SK-N-SH (cell line): ENCODE measurements around the gene C1QTNF9B. TPM values are rescaled to one million over a fixed set of nuclear protein-coding genes. Genes with fewer than 3 reads are reported as not detected.
"Not testable (repeated sequence)": the region's sequence is repeated elsewhere in the genome, so short reads cannot be mapped to it uniquely, and the experiment has no call there.

Experiments used
- CTCF ChIA-PET: fragments of 300-600, 350-600 bp; formaldehyde crosslinking; extraction: SDS; loops from one replicate; lab custom pipeline; 2021; lab: Yijun Ruan, JAX
- POLR2A ChIA-PET: fragments of 350-600 bp; sonication (Branson Sonifier 250); formaldehyde crosslinking; extraction: SDS; loops from one replicate; lab custom pipeline; 2020; ENCODE audit warnings: antibody characterized with exemption, inconsistent platforms; lab: Yijun Ruan, JAX
- DNase-seq: peaks from one replicate; pipeline ENCODE4 v3.0.0; 2012
- H2AFZ ChIP-seq: fragments of 200-600 bp; sonication (generic); 2 replicates; pipeline ENCODE4 v1.8.1; 2016; ENCODE audit warnings: antibody characterized with exemption, mild to moderate bottlenecking, low read depth
- H3F3A ChIP-seq: fragments of 200-600 bp; sonication (generic); replicated peaks from 2 replicates; pipeline ENCODE3; 2016; ENCODE audit warnings: antibody characterized with exemption, mild to moderate bottlenecking; ENCODE audit not compliant: insufficient read depth
- H3K27ac ChIP-seq, 2 experiments: fragments of 200-500 bp in 1 of 2; fragments of 200-600 bp in 1 of 2; sonication (Bioruptor generic) in 1 of 2; sonication (generic), shearing (Covaris generic) in 1 of 2; 2 replicates each; pipeline versions ENCODE4 v1.5.1 to v1.6.1; 2014 to 2016; ENCODE audit warnings: low read depth in 2 of 2, inconsistent platforms in 1 of 2, low read length in 1 of 2, mild to moderate bottlenecking in 1 of 2, mixed read lengths in 1 of 2
- H3K27me3 ChIP-seq: fragments of 200-600 bp; sonication (generic), shearing (Covaris generic); 2 replicates; pipeline ENCODE4 v1.6.1; 2016; ENCODE audit warnings: mixed run types; ENCODE audit not compliant: insufficient read depth
- H3K36me3 ChIP-seq, 2 experiments: fragments of 200-500 bp in 1 of 2; fragments of 200-600 bp in 1 of 2; sonication (Bioruptor generic) in 1 of 2; sonication (generic) in 1 of 2; replicated peaks in 1 of 2; 2 replicates each; pipeline versions ENCODE3 to v1.5.1; 2014 to 2016; ENCODE audit warnings: low read length in 1 of 2, mild to moderate bottlenecking in 1 of 2; ENCODE audit not compliant: insufficient read depth in 2 of 2, control insufficient read depth in 1 of 2
- H3K4me1 ChIP-seq, 2 experiments: fragments of 200-500 bp in 1 of 2; fragments of 200-600 bp in 1 of 2; sonication (Bioruptor generic) in 1 of 2; sonication (generic), shearing (Covaris generic) in 1 of 2; 2 replicates each; pipeline versions ENCODE4 v1.5.1 to v1.6.1; 2014 to 2016; ENCODE audit warnings: low read depth in 1 of 2, low read length in 1 of 2, mixed run types in 1 of 2; ENCODE audit not compliant: insufficient read depth in 2 of 2, control insufficient read depth in 1 of 2
- H3K4me2 ChIP-seq: fragments of 200-600 bp; sonication (generic), shearing (Covaris generic); 2 replicates; pipeline ENCODE4 v1.6.1; 2017; ENCODE audit warnings: mixed run types
- H3K4me3 ChIP-seq, 2 experiments: fragments of 200-500 bp in 1 of 2; fragments of 200-600 bp in 1 of 2; sonication (Bioruptor generic) in 1 of 2; sonication (generic), shearing (Covaris generic) in 1 of 2; 2 replicates each; pipeline versions ENCODE4 v1.5.1 to v1.8.1; 2014 to 2016; ENCODE audit warnings: low read depth in 2 of 2, inconsistent platforms in 1 of 2, low read length in 1 of 2, mild to moderate bottlenecking in 1 of 2, mixed read lengths in 1 of 2, moderate library complexity in 1 of 2
- H3K79me2 ChIP-seq: fragments of 200-600 bp; sonication (generic); 2 replicates; pipeline ENCODE4 v1.8.1; 2017; ENCODE audit warnings: mild to moderate bottlenecking; ENCODE audit not compliant: insufficient read depth
- H3K9ac ChIP-seq: fragments of 200-600 bp; sonication (generic); 2 replicates; pipeline ENCODE4 v1.6.1; 2017; ENCODE audit warnings: mixed run types
- H3K9me2 ChIP-seq: fragments of 200-600 bp; sonication (generic); 2 replicates; pipeline ENCODE4 v1.6.1; 2017; ENCODE audit warnings: mixed run types
- H3K9me3 ChIP-seq: fragments of 200-600 bp; sonication (generic); 2 replicates; pipeline ENCODE4 v1.6.1; 2017; ENCODE audit warnings: mixed run types, mild to moderate bottlenecking, moderate library complexity
- H4K20me1 ChIP-seq: fragments of 200-600 bp; sonication (generic); 2 replicates; pipeline ENCODE4 v1.6.1; 2017; ENCODE audit warnings: mild to moderate bottlenecking, mixed run types; ENCODE audit not compliant: insufficient read depth
- CHD2 ChIP-seq: fragments of 150-350 bp; IDR thresholded peaks from 2 replicates; pipeline ENCODE4 v1.6.1; 2018; ENCODE audit warnings: low read length; ENCODE audit not compliant: partially characterized antibody
- ELF1 ChIP-seq: IDR thresholded peaks from 2 replicates; pipeline ENCODE4 v1.4.0; 2012
- FOSL2 ChIP-seq: IDR thresholded peaks from 2 replicates; pipeline ENCODE4 v1.4.0; 2012; ENCODE audit warnings: low read depth, mild to moderate bottlenecking, moderate library complexity, borderline replicate concordance
- MXI1 ChIP-seq: IDR thresholded peaks from 2 replicates; pipeline ENCODE4 v1.6.1; 2012; ENCODE audit warnings: mild to moderate bottlenecking, low read depth, low read length, improper control_type of control experiment
- RXRA ChIP-seq: IDR thresholded peaks from 2 replicates; pipeline ENCODE4 v1.4.0; 2012; ENCODE audit warnings: low read depth, mild to moderate bottlenecking, borderline replicate concordance
- SIN3A ChIP-seq: IDR thresholded peaks from 2 replicates; pipeline ENCODE4 v1.6.1; 2012; ENCODE audit warnings: low read depth, mild to moderate bottlenecking, low read length, moderate library complexity, borderline replicate concordance
- TEAD4 ChIP-seq: IDR thresholded peaks from 2 replicates; pipeline ENCODE4 v1.4.0; 2012; ENCODE audit warnings: mild to moderate bottlenecking, borderline replicate concordance; ENCODE audit not compliant: insufficient read depth
- WGBS: methylation state at CpG from one replicate; pipeline ENCODE4 v1.1.6; 2017; ENCODE audit warnings: low lambda C conversion rate; 5-methylcytosine and 5-hydroxymethylcytosine counted together
- polyA plus RNA-seq, 3 experiments: library from polyadenylated mRNA; depleted of rRNA; stranded (reverse); fragments of >200 nt; gene quantifications; 2 replicates each; pipeline ENCODE4 v1.2.3, GENCODE V29; 2012
- TF ChIP-seq, protein P1 (sequence below): IDR thresholded peaks from 2 replicates; pipeline ENCODE4 v1.4.0; 2012; ENCODE audit warnings: low read depth, borderline replicate concordance
- TF ChIP-seq, protein P2 (sequence below): IDR thresholded peaks from 2 replicates; pipeline ENCODE4 v1.4.0; 2012; ENCODE audit warnings: low read depth, borderline replicate concordance

The C1QTNF9B gene
- polyA plus RNA-seq, 1 of the 3 experiments (the other 2 are of a cell fraction) = not detected

DNA sequence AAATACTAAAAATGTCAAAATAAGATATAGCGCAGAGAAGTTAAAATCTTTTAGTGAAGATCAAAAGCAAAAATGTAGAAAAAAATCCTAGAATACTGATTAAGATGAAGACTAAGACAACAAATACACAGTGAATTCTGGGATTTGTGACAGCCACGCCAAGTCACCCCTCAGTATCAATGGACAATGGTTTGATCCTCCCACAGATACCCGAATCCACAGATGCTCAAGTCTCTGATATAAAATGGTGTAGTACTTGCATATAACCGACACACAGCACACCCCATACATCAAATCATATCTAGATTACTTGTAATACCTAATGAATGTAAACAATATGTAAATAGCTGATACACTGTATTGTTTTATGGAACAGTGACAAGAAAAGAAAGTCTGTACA is 14.0 kb downstream of the C1QTNF9B start:
- H3K9me2 ChIP-seq = no peaks in the 10 kb centered on the region
- no peaks in the 10 kb centered on the region for H3K9me3 ChIP-seq
- WGBS = 97% methylated on average over 4 of the region's 4 CpGs
- peaks cover 14 to 19% of the 10 kb centered on the region in 2 experiments for H3K36me3 ChIP-seq
- H3K79me2 ChIP-seq = peaks cover 21% of the 10 kb centered on the region
- H4K20me1 ChIP-seq = no peaks in the 10 kb centered on the region
- H3K27ac ChIP-seq = no peak overlapping the region
- H3K4me1 ChIP-seq = peaks cover 0 to 7% of the 10 kb centered on the region in 2 experiments; a peak in 2 of 4 replicates
- no peak overlapping the region for H3K4me2 ChIP-seq
- no peak for DNase-seq
- no peaks in the 10 kb centered on the region for H3F3A ChIP-seq
- ChIA-PET CTCF (no interaction called here), POLR2A (no interaction called here)
- no peaks in the 10 kb centered on the region for H3K27me3 ChIP-seq
- TF ChIP-seq MXI1 = no peak
- TF ChIP-seq RXRA = no peak
- TF ChIP-seq, protein P1, sequence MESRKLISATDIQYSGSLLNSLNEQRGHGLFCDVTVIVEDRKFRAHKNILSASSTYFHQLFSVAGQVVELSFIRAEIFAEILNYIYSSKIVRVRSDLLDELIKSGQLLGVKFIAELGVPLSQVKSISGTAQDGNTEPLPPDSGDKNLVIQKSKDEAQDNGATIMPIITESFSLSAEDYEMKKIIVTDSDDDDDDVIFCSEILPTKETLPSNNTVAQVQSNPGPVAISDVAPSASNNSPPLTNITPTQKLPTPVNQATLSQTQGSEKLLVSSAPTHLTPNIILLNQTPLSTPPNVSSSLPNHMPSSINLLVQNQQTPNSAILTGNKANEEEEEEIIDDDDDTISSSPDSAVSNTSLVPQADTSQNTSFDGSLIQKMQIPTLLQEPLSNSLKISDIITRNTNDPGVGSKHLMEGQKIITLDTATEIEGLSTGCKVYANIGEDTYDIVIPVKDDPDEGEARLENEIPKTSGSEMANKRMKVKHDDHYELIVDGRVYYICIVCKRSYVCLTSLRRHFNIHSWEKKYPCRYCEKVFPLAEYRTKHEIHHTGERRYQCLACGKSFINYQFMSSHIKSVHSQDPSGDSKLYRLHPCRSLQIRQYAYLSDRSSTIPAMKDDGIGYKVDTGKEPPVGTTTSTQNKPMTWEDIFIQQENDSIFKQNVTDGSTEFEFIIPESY = no peak
- no peak for TF ChIP-seq ELF1
- no peak for TF ChIP-seq TEAD4
- no peak for TF ChIP-seq FOSL2
- TF ChIP-seq, protein P2, sequence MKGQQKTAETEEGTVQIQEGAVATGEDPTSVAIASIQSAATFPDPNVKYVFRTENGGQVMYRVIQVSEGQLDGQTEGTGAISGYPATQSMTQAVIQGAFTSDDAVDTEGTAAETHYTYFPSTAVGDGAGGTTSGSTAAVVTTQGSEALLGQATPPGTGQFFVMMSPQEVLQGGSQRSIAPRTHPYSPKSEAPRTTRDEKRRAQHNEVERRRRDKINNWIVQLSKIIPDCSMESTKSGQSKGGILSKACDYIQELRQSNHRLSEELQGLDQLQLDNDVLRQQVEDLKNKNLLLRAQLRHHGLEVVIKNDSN = no peak
- TF ChIP-seq SIN3A = no peak
- TF ChIP-seq CHD2 = no peak
- TF ChIP-seq, all 33 proteins: peak for 0
- Histone ChIP-seq H3K9ac (no peak overlapping the region), H3K4me3 (no peak overlapping the region), H2AFZ (no peak overlapping the region)

DNA sequence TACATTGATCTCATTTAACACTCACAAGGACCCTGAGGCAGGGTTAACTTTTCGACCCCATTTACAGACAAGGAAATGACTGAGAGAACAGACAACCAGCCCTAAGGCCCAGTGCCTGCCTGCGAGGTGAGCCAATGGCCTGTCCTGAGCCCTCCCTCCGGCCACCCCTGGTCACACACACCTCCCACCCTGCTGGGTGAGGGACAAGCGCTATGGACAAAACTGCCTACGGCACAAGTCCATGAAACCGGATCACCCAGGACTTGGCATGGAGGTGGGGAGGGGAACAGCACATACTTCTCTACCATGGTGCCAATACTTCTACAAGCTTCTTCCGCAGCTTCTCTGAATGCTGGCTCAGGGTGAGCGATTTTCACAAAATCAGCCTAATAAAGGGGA is 15.9 kb downstream of the C1QTNF9B start:
- H3K9ac ChIP-seq, H3K9me2 ChIP-seq, H3K4me2 ChIP-seq, POLR2A ChIA-PET, H3K27me3 ChIP-seq, DNase-seq, H3K27ac ChIP-seq, H3K79me2 ChIP-seq, H3K9me3 ChIP-seq, H3K4me1 ChIP-seq, H3K4me3 ChIP-seq, H4K20me1 ChIP-seq, H2AFZ ChIP-seq, H3F3A ChIP-seq: not testable (repeated sequence)
- CTCF ChIA-PET = interaction anchor here (1.0 kb wide), 1 partner anchor 414 kb away, joined by 3 read pairs; no protein-coding TSS in a partner anchor
- 84% methylated on average over 8 of the region's 8 CpGs for WGBS
- H3K36me3 ChIP-seq = peaks cover 16 to 30% of the 10 kb centered on the region in 2 experiments

DNA sequence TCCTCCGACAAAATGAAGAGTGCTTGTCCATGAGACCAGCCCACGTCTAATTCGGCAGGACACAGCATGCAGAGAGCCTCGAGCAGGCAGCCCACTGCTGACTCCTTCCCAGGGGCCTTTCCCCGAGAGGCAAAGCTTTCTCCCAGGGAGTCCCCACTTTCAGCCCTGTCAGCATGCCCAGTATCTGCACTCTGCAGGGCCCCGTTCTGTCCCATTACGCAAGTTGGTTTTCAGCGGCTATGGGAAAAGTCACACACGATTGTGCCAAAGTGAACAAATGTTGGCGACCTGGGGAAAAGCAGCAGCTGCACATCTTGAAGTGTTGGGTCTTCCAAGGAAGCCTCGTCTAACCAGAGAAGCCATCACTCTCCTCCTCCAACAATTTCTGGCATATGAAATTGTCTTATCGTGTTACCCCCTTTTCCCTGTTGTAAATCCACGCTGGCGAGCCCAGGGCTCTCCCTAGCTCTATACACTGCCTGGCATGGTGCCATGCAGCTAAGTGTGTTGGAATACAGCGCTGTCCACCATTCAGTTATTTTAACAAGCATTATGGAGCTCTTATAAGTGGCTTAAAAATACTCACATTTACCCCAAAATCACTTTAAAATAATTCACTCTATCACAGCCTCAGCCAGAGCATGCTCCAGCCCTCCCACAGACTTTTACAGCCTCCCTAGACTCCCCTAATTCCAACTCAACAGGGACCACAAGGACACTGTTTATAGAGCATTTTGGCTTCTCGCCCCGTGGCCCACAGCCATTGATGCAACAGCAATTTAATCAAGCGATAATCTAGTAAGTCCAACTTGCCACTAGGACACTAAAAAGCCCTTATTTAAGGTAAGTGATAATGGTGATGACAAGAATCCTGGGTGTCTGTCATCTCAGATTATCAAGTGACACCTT is 16.6 kb downstream of the C1QTNF9B start:
- POLR2A ChIA-PET, H3K27ac ChIP-seq, H4K20me1 ChIP-seq, H3K27me3 ChIP-seq, DNase-seq, H3K9me2 ChIP-seq, H3K9ac ChIP-seq, H3K4me3 ChIP-seq, H3K4me1 ChIP-seq, H3K4me2 ChIP-seq, H2AFZ ChIP-seq, CTCF ChIA-PET, H3K9me3 ChIP-seq, H3K79me2 ChIP-seq, H3F3A ChIP-seq: not testable (repeated sequence)
- 93% methylated on average over 14 of the region's 18 CpGs for WGBS
- peaks cover 16 to 30% of the 10 kb centered on the region in 2 experiments for H3K36me3 ChIP-seq
